Lower leg skin (tissue), 3 donors: ENCODE data around the gene TMEM256.

Source experiments
- POLR2A ChIP-seq, 2 donors: fragments of 450-650 bp; IDR thresholded peaks; one replicate each; pipeline ENCODE4 v1.6.1; 2016 to 2017; ENCODE audit warnings: antibody characterized with exemption in 2 of 2, mild to moderate bottlenecking in 1 of 2, moderate library complexity in 1 of 2
- TF ChIP-seq, protein P1 (sequence below), 3 donors: fragments of 450-650 bp; IDR thresholded peaks; one replicate each; pipeline ENCODE4 v1.5.1; 2016; ENCODE audit warnings: antibody characterized with exemption in 3 of 3, mild to moderate bottlenecking in 3 of 3, moderate library complexity in 2 of 3

- no peak for TF ChIP-seq POLR2A (IDR thresholded peaks at IDR 0.05)
- TF ChIP-seq, protein P1, sequence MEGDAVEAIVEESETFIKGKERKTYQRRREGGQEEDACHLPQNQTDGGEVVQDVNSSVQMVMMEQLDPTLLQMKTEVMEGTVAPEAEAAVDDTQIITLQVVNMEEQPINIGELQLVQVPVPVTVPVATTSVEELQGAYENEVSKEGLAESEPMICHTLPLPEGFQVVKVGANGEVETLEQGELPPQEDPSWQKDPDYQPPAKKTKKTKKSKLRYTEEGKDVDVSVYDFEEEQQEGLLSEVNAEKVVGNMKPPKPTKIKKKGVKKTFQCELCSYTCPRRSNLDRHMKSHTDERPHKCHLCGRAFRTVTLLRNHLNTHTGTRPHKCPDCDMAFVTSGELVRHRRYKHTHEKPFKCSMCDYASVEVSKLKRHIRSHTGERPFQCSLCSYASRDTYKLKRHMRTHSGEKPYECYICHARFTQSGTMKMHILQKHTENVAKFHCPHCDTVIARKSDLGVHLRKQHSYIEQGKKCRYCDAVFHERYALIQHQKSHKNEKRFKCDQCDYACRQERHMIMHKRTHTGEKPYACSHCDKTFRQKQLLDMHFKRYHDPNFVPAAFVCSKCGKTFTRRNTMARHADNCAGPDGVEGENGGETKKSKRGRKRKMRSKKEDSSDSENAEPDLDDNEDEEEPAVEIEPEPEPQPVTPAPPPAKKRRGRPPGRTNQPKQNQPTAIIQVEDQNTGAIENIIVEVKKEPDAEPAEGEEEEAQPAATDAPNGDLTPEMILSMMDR (IDR thresholded peaks at IDR 0.05): no peak
Observed at GRCh38 chr17:7429722-7430121, 25.8 kb upstream of the TMEM256 start.
